PFSK-1 (cell line): ENCODE results near the gene PKN1.

ENCODE experiments used
- FOXP2 ChIP-seq: optimal IDR thresholded peaks from 2 replicates; pipeline ENCODE3; 2011; ENCODE audit warnings: borderline replicate concordance, control low read depth, inconsistent platforms; ENCODE audit not compliant: insufficient read depth; ENCODE audit errors: extremely low read length, extremely low read depth
- POLR2AphosphoS5 ChIP-seq: IDR thresholded peaks from 2 replicates; pipeline ENCODE4 v1.6.1; 2012; ENCODE audit warnings: low read depth, mild to moderate bottlenecking, control low read depth, low read length, moderate library complexity
- SIN3A ChIP-seq: IDR thresholded peaks from 2 replicates; pipeline ENCODE4 v1.6.1; 2012; ENCODE audit warnings: mild to moderate bottlenecking, low read length, moderate library complexity, borderline replicate concordance; ENCODE audit not compliant: insufficient read depth
- TAF1 ChIP-seq: IDR thresholded peaks from 2 replicates; pipeline ENCODE4 v1.6.1; 2012; ENCODE audit warnings: low read length, control low read depth, borderline replicate concordance; ENCODE audit not compliant: insufficient read depth
- TF ChIP-seq, protein P1 (sequence below), 2 experiments: IDR thresholded peaks; 2 replicates each; pipeline versions ENCODE4 v1.6.1 to v1.8.0; 2011 to 2012; ENCODE audit warnings: low read depth in 2 of 2, low read length in 2 of 2, control low read depth in 1 of 2, inconsistent platforms in 1 of 2, mild to moderate bottlenecking in 1 of 2, moderate library complexity in 1 of 2; ENCODE audit not compliant: insufficient read depth in 1 of 2

DNA sequence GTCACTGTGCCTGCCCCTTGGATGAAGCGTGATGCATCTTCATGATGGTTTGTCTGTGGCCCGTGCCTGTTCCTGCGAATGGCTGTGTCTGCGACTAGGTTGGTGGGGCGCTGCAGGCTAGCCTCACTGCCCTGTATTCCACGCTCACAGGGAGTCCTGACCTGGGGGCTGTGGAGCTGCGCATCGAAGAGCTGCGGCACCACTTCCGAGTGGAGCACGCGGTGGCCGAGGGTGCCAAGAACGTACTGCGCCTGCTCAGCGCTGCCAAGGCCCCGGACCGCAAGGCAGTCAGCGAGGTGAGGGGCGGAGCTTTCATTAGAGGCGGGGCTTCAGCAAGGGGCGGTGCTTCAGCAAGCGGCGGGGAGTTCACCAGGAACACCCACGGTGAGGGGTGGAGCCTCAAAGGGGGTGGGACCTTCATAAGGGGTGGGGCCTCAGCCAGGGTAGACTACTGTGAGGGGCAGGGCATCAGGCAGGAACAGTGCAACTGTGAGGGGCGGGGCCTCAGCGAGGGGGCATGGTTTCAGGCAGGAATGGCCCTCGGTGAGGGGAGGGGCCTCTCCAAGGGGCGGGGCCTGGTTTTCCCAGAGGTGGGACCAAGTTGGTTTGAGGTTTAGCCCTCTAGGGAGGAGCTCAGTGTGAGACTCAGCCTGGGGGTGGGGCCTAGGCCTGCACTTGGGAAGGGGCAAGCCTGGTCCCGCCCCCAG is 17.2 kb downstream of the PKN1 start:
- TF ChIP-seq SIN3A (no peak), TAF1 (no peak), POLR2AphosphoS5 (no peak), FOXP2 (no peak)
- TF ChIP-seq, protein P1, sequence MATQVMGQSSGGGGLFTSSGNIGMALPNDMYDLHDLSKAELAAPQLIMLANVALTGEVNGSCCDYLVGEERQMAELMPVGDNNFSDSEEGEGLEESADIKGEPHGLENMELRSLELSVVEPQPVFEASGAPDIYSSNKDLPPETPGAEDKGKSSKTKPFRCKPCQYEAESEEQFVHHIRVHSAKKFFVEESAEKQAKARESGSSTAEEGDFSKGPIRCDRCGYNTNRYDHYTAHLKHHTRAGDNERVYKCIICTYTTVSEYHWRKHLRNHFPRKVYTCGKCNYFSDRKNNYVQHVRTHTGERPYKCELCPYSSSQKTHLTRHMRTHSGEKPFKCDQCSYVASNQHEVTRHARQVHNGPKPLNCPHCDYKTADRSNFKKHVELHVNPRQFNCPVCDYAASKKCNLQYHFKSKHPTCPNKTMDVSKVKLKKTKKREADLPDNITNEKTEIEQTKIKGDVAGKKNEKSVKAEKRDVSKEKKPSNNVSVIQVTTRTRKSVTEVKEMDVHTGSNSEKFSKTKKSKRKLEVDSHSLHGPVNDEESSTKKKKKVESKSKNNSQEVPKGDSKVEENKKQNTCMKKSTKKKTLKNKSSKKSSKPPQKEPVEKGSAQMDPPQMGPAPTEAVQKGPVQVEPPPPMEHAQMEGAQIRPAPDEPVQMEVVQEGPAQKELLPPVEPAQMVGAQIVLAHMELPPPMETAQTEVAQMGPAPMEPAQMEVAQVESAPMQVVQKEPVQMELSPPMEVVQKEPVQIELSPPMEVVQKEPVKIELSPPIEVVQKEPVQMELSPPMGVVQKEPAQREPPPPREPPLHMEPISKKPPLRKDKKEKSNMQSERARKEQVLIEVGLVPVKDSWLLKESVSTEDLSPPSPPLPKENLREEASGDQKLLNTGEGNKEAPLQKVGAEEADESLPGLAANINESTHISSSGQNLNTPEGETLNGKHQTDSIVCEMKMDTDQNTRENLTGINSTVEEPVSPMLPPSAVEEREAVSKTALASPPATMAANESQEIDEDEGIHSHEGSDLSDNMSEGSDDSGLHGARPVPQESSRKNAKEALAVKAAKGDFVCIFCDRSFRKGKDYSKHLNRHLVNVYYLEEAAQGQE (IDR thresholded peaks at IDR 0.05; ENCODE audit: insufficient read depth in 1 of 2, low read depth in 2 of 2, low read length in 2 of 2): no peak
